DND-41 (cell line): ENCODE results near the gene KIAA1958.

Source experiments
- ATAC-seq: fragments of 200-7000 bp; cut with Tn5 transposase; 3 replicates; pipeline ENCODE4 v1.9.1; 2021; ENCODE audit warnings: low read depth; ENCODE audit not compliant: insufficient read depth
- DNase-seq: peaks from one replicate; pipeline ENCODE4 v3.0.0-alpha.2; 2020
- H2AFZ ChIP-seq: 2 replicates; pipeline ENCODE4 v1.6.0; 2012; ENCODE audit warnings: low read depth, low read length
- H3K27ac ChIP-seq: 2 replicates; pipeline ENCODE4 v1.5.1; 2012; ENCODE audit warnings: low read length, inconsistent platforms
- H3K27me3 ChIP-seq: fragments of 200-600 bp; sonication (generic); 2 replicates; pipeline ENCODE4 v1.6.0; 2012; ENCODE audit warnings: low read length, mild to moderate bottlenecking, inconsistent platforms; ENCODE audit not compliant: insufficient read depth, poor library complexity
- H3K36me3 ChIP-seq: 2 replicates; pipeline ENCODE4 v1.5.1; 2012; ENCODE audit warnings: low read length, inconsistent platforms; ENCODE audit not compliant: insufficient read depth
- H3K4me1 ChIP-seq: 2 replicates; pipeline ENCODE4 v1.5.1; 2012; ENCODE audit warnings: mild to moderate bottlenecking, low read length; ENCODE audit not compliant: insufficient read depth
- H3K4me2 ChIP-seq: 2 replicates; pipeline ENCODE4 v1.6.0; 2012; ENCODE audit warnings: mild to moderate bottlenecking, moderate library complexity, low read length, inconsistent platforms; ENCODE audit not compliant: insufficient read depth
- H3K4me3 ChIP-seq, 2 experiments: fragments of 200-600 bp in 1 of 2; shearing (Covaris generic) in 1 of 2; 2 replicates each; pipeline ENCODE4 v1.5.1; 2012 to 2016; ENCODE audit warnings: inconsistent platforms in 2 of 2, low read length in 2 of 2, mild to moderate bottlenecking in 2 of 2, low read depth in 1 of 2, moderate library complexity in 1 of 2
- H3K79me2 ChIP-seq: 2 replicates; pipeline ENCODE4 v1.6.0; 2012; ENCODE audit warnings: low read length, inconsistent platforms; ENCODE audit not compliant: insufficient read depth
- H3K9ac ChIP-seq: 2 replicates; pipeline ENCODE4 v1.6.0; 2012; ENCODE audit warnings: low read depth, mild to moderate bottlenecking, inconsistent platforms, low read length, moderate library complexity
- H3K9me3 ChIP-seq: 2 replicates; pipeline ENCODE4 v1.5.1; 2012; ENCODE audit warnings: low read length, moderate library complexity, mild to moderate bottlenecking, inconsistent platforms; ENCODE audit not compliant: insufficient read depth, severe bottlenecking
- H4K20me1 ChIP-seq: 2 replicates; pipeline ENCODE4 v1.6.0; 2012; ENCODE audit warnings: low read length; ENCODE audit not compliant: insufficient read depth
- EZH2 ChIP-seq: IDR thresholded peaks from 3 replicates; pipeline ENCODE4 v1.6.1; 2012; ENCODE audit warnings: borderline replicate concordance, low read depth, mild to moderate bottlenecking, moderate library complexity, low read length, inconsistent platforms; ENCODE audit not compliant: severe bottlenecking
- TF ChIP-seq, protein P1 (sequence below): IDR thresholded peaks from 2 replicates; pipeline ENCODE4 v1.5.1; 2012; ENCODE audit warnings: borderline replicate concordance, low read length, moderate library complexity, mild to moderate bottlenecking; ENCODE audit not compliant: poor library complexity, severe bottlenecking; ENCODE audit errors: extremely low read depth

Gene KIAA1958

DNA sequence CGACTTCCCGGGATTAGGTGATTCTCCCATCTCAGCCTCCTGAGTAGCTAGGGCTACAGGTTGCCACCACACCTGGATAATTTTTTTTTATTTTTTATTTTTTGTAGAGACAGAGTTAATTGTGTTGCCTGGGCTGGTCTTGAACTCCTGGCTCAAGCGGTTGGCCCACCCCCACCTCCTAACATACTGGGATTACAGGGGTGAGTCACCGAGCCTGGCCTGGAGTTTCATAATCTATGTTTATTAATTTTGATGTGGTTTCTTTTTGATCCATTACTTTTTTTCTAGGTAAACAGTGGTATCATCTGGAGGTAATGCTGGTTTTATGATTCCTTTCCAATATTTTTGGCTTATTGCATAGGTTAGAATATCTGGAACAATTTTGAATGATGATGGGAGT lies 54.2 kb downstream of the KIAA1958 start:
- Histone ChIP-seq H4K20me1 (no peaks in the 10 kb centered on the region), H3K79me2 (peaks cover 46% of the 10 kb centered on the region)
- ATAC-seq: no peak

DNA sequence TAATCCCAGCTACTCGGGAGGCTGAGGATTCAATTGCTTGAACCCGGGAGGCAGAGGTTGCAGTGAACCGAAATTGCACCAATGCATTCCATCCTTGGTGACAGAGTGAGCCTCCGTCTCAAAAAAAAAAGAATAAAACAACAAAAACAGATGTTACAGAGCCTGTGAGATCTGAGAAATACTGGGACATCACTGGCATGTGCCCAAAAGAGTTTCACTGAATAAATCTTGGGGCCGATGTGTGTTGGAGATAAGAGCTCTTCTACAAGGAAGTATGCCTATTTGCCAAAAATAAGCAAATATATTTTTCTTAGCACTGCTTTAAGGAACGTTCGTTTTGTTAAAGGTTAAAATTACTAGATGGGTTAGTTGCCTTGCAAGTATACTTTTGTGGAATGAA lies 55.1 kb downstream of the KIAA1958 start:
- H3K36me3 ChIP-seq: no peaks in the 10 kb centered on the region
- H3K4me3 ChIP-seq: no peak overlapping the region
- H4K20me1 ChIP-seq: no peaks in the 10 kb centered on the region
- no peak overlapping the region for H3K9ac ChIP-seq
- no peaks in the 10 kb centered on the region for H3K27me3 ChIP-seq
- ATAC-seq (no peak), DNase-seq (no peak)
- TF ChIP-seq, protein P1, sequence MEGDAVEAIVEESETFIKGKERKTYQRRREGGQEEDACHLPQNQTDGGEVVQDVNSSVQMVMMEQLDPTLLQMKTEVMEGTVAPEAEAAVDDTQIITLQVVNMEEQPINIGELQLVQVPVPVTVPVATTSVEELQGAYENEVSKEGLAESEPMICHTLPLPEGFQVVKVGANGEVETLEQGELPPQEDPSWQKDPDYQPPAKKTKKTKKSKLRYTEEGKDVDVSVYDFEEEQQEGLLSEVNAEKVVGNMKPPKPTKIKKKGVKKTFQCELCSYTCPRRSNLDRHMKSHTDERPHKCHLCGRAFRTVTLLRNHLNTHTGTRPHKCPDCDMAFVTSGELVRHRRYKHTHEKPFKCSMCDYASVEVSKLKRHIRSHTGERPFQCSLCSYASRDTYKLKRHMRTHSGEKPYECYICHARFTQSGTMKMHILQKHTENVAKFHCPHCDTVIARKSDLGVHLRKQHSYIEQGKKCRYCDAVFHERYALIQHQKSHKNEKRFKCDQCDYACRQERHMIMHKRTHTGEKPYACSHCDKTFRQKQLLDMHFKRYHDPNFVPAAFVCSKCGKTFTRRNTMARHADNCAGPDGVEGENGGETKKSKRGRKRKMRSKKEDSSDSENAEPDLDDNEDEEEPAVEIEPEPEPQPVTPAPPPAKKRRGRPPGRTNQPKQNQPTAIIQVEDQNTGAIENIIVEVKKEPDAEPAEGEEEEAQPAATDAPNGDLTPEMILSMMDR: no peak
- no peak for TF ChIP-seq EZH2
- H3K4me1 ChIP-seq: peaks cover 10% of the 10 kb centered on the region; the same call in 1 of the 2 replicates
- H3K9me3 ChIP-seq: no peaks in the 10 kb centered on the region
- H3K4me2 ChIP-seq: no peak overlapping the region
- H3K27ac ChIP-seq: no peak overlapping the region
- H3K79me2 ChIP-seq: peaks cover 48% of the 10 kb centered on the region
- H2AFZ ChIP-seq: no peak overlapping the region

More for the DNA sequence above, 54.2 kb downstream of the KIAA1958 start:
- Histone ChIP-seq H3K27me3 (no peaks in the 10 kb centered on the region), H3K27ac (no peak overlapping the region), H3K4me1 (peaks cover 1% of the 10 kb centered on the region; the same call in 1 of the 2 replicates), H3K4me3 (no peak overlapping the region), H3K36me3 (no peaks in the 10 kb centered on the region), H3K4me2 (no peak overlapping the region), H3K9me3 (no peaks in the 10 kb centered on the region), H3K9ac (no peak overlapping the region), H2AFZ (no peak overlapping the region)
- TF ChIP-seq, protein P1: no peak
- no peak for TF ChIP-seq EZH2
- DNase-seq: no peak

DNA sequence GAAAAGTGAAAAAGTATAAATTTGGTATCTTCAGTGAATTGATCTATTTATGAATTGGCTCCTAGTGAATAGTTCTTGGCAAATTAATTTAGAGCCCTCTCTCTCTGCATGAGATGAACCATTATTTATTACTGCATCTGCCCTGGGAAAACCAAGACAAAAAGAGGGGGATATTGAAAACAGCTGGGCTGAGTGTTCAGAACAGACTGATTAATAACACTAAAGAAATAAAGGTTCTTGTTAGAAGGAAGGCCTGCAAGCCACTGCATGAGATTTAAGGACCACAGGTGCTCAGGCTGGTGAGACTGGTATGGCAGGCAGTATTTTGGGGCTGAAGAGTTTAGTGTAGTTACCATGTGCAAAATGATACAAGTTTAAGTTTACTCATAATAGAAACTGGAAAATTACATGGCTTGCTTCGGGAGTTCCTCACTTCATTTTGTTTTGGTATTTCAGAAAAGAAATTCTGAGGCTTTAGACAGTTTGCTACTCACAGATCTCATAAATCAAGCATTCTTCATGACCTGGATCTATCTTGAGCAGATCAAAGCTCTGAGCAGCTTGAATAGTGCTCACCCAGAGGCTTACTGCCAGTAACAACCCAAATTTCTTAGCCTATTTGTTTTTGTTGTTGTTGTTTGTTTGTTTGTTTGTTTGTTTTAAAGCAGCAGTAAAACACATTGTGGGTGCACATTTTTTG lies 56.1 kb downstream of the KIAA1958 start:
- no peaks in the 10 kb centered on the region for H4K20me1 ChIP-seq
- no peak overlapping the region for H3K4me2 ChIP-seq
- H3K4me1 ChIP-seq: peaks cover 11% of the 10 kb centered on the region; the same call in 1 of the 2 replicates
- H3K79me2 ChIP-seq: peaks cover 49% of the 10 kb centered on the region
- no peak overlapping the region for H3K4me3 ChIP-seq
- H3K36me3 ChIP-seq: no peaks in the 10 kb centered on the region
- H3K27me3 ChIP-seq: no peaks in the 10 kb centered on the region
- H2AFZ ChIP-seq: no peak overlapping the region
- DNase-seq (no peak), ATAC-seq (no peak)
- no peak overlapping the region for H3K27ac ChIP-seq
- H3K9ac ChIP-seq: no peak overlapping the region
- no peak for TF ChIP-seq EZH2
- no peaks in the 10 kb centered on the region for H3K9me3 ChIP-seq

DNA sequence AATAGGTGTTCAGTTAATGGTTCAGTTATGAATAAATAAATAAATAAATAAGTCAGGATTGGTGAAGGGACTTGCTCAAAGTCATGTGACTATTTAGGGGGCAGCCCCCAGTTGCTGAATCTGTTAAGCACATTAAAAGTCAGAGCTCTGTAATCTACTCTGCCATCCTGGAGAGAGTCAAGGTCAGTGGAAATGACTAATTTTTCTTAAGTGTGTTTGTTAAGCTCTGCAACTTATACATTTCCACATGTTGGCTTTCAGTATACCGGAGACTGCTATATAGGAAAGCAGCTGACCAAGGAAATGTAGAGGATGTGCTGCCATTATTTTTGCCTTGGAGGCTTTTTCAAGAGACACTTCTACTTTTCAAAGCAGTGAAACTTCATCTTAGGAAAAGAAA lies 57.9 kb downstream of the KIAA1958 start:
- TF ChIP-seq, protein P1: no peak
- no peak for TF ChIP-seq EZH2
- DNase-seq (no peak), ATAC-seq (no peak)
- H2AFZ ChIP-seq: no peak overlapping the region
- H3K9me3 ChIP-seq: no peaks in the 10 kb centered on the region
- no peak overlapping the region for H3K27ac ChIP-seq
- H3K79me2 ChIP-seq: peaks cover 57% of the 10 kb centered on the region
- H3K4me2 ChIP-seq: no peak overlapping the region
- no peak overlapping the region for H3K4me3 ChIP-seq
- H3K27me3 ChIP-seq: no peaks in the 10 kb centered on the region
- H3K36me3 ChIP-seq: no peaks in the 10 kb centered on the region
- peaks cover 2% of the 10 kb centered on the region; the same call in 1 of the 2 replicates for H4K20me1 ChIP-seq
- no peak overlapping the region for H3K9ac ChIP-seq
- peaks cover 11% of the 10 kb centered on the region; the same call in 1 of the 2 replicates for H3K4me1 ChIP-seq
